D341Med (cell line): Measurements from ENCODE around the gene COQ10A.
A peak's percentile ranks its signal among the peaks of the same experiment; 100 is the strongest.
"Not testable (repeated sequence)": the region's sequence is repeated elsewhere in the genome, so short reads cannot be mapped to it uniquely, and the experiment has no call there.

ENCODE experiments used
- DNase-seq: peaks from one replicate; pipeline ENCODE4 v3.0.0; 2012; ENCODE audit warnings: low spot score

Gene COQ10A

GRCh38 chr12:56280849-56281248 lies 14.1 kb downstream of the COQ10A start:
- DNase-seq: no peak

DNA sequence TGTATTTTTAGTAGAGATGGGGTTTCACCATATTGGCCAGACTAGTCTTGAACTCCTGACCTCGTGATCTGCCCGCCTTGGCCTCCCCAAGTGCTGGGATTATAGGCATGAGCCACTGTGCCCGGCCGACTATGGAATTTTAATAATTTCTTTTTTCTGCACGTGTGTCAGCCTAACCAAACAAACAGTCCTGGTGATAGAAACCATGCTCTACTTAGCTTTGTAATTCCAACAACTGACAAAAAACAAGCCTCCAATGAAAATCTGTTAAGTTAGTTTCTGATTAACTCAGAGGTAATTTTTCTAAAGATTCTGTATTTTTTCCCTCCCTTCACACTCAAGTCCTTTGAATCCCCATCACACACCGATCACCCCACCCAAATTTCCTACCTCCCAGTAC lies 15.3 kb downstream of the COQ10A start:
- DNase-seq: no peak

- no peak for DNase-seq
These were observed 15.8 kb downstream of the COQ10A start for GRCh38 chr12:56282579-56282978.

DNA sequence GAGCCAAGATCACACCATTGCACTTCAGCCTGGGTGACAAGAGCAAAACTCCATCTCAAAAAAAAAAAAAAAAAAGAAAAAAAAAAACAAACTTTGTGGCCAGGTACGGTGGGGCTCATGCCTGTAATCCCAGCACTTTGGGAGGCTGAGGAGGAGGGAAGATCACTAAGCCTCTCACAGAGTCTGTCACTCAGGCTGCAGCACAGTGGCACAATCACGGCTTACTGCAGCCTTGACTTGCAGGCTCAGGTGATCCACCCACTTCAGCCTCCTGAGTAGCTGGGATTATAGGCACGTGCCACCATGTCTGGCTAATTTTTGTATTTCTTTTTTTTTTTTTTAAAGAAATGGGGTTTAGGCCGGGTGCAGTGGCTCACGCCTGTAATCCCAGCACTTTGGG lies 17.5 kb downstream of the COQ10A start:
- not testable (repeated sequence) for DNase-seq

- no peak for DNase-seq
These were observed 19.5 kb downstream of the COQ10A start for GRCh38 chr12:56286044-56286830.

DNA sequence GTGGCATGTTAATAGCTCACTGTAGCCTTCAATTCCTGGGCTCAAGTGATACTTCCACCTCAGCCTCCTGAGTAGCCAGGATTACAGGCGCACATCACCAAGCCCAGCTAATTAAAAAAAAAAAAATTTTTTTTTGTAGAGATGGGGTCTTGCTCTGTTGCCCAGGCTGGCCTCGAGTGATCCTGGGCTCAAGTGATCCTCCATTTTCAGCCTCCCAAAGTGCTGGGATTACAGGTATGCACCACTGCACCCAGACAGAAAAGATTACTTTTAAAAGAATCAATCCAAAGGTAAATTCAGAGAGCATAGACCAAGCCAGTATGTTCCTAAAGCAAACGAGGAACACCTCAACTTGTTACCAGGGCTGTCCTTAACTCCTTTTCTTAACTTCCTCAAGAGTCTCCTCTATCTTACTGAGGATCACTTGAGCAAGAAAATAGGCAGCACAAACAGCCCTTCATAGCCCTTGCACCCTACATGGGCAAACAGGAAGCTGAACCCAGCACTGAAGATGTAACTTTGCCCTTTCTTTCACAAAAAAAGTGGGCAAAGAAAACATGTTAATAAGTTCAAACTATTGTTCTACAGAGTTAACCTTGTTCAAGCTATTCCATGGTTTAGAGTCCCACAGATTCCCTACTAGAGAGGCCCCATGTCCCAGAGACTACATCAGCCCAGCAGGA lies 22.1 kb downstream of the COQ10A start:
- no peak for DNase-seq

- no peak for DNase-seq
These were observed 27.1 kb downstream of the COQ10A start for GRCh38 chr12:56293795-56294194.

GRCh38 chr12:56296295-56296694 lies 29.6 kb downstream of the COQ10A start:
- DNase-seq: no peak

DNA sequence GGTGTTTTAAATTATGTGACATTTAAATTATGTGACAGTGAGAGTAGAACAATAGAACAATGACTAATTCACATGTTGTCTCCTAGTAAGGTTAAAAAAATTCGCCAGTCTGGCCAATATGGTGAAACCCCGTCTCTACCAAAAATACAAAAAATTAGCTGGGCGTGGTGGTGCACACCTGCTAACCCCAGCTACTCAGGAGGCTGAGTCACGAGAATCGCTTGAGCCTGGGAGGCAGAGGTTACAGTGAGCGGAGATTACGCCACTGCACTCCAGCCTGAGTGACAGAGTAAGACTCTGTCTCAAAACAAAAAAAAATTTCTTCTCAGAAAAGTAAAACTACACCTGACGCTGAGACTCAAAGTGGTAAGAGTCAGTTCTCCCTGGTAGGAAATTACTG lies 30.7 kb downstream of the COQ10A start:
- DNase-seq: no peak

GRCh38 chr12:56298828-56299227 lies 32.1 kb downstream of the COQ10A start:
- no peak for DNase-seq

GRCh38 chr12:56299308-56299852 lies 32.6 kb downstream of the COQ10A start:
- DNase-seq: no peak

- peak; percentile 99 for DNase-seq
These were observed 33.3 kb downstream of the COQ10A start, which contains the start of gene CS for GRCh38 chr12:56299853-56300643. TSS of gene CS (minus strand) at chr12:56300330. CDS start at chr12:56300201, 129 bp downstream.

GRCh38 chr12:56300644-56301464 lies 34.1 kb downstream of the COQ10A start:
- DNase-seq: no peak

DNA sequence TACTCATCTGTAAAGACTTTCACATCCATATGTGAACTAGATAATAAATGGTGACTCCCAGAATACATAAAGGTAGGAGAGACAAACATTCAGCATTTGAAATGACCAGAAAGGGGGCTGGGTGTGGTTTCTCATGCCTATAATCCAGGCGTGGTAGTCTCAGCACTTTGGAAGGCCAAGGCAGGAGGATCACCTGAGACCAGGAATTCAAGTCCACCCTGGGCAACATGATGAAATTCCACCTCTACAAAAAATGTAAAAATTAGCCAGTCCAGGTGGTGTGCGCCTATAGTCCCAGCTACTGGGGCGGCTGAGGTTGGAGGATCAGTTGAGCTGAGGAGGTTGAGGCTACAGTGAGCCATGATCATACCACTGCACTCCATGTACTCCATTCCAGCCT lies 37.5 kb downstream of the COQ10A start:
- DNase-seq: no peak

DNA sequence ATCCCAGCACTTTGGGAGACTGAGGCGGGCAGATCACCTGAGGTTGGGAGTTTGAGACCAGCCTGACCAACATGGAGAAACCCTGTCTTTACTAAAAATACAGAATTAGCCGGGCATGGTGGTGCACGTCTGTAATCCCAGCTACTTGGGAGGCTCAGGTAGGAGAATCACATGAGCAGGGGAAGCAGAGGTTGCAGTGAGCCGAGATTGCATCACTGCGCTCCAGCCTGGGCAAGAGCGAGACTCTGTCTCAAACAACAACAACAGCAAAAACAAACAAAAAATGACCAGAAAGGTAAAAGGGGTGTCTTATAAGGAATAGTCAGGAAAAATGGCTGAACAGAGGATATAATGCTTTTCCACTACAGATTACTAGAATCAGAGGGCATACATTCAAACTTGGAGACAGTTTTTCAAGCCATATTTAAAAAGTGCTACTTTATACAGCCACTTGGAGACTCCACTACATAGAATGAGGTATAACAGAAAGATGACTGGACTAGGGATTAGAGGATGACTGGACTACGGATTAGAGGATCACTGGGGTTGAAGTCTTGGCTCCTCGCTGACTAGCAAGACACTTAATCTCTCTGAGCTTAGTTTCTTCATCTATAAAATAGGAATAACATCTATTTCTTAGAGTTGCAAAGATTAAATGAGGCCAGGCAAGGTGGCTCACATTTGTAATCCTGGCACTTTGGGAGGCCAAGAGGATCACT lies 38.3 kb downstream of the COQ10A start:
- DNase-seq: no peak

DNA sequence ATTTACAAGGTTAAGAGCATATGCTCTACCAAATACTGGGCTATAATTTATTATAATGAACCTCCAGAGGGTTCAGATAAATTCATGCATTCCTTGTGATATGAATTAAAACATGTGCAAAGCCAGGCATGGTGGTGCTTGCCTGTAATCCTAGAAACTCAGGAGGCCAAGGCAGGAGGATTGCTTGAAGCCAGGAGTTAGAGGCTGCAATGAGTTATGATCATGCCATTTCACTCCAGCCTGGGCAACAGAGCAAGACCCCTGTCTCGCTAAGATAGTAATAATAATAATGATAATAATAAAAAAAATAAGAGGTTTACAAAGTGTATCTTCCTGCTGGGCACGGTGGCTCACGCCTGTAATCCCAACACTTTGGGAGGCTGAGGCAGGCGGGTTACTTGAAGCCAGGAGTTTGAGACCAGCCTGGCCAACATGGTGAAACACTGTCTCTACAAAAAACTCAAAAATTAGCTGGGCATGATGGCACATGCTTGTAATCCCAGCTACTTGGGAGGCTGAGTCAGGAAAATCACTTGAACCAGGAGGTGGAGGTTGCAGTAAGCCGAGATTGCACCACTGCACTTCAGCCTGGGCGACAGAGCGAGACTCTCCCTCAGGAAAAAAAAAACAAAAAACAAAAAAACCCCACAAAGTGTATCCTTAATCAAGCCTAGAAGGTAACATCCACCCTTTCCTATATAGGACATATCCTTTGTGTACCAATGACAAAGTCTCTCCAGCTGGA lies 40.7 kb downstream of the COQ10A start:
- DNase-seq: no peak

DNA sequence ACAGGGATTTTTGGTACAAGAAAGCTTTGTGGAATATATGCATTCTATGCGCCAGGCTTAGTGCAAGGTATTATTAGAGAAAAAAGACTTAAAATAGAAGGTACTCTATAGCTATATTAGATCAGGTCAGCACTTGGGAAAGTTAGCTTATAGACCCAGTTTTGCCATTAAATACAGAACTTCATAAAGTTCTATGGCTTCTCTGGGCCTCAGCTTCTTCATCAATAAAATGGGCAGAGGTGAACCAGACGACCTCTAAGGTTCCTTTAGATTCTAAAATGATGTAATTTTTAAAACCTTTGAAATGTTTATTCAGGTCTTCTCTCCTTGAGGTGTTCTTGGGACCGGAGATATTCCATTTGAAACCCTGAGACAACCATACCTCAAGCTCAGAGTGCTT lies 42.0 kb downstream of the COQ10A start:
- DNase-seq: no peak

DNA sequence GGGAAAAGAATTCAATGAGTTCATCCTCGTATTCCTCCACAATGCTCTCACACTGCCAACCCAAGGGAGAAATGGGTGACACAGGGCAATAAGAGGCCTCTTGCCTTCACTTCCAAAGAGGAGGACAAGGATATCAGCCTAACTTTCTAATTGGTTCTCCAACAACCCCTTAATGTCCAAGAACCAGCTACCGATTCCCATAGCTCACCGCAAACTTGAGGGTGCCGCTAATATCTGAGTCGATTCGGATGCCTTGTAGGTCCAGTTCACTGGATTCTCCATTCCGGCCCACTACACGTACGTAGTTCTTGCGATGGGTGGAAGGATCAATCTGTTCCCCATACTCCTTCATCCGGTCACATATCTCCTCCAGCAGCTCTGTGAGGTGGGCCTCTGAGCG lies 44.3 kb downstream of the COQ10A start:
- DNase-seq: no peak

GRCh38 chr12:56315249-56315621 lies 48.5 kb downstream of the COQ10A start:
- DNase-seq: peak; percentile 45
